Thyroid gland (tissue), 4 donors: Measurements from ENCODE around the gene SCCPDH.

Experiments
- CTCF ChIP-seq, 6 experiments: fragments of 200-600 bp in 3 of 6; fragments of 450-650 bp in 3 of 6; sonication (generic) in 3 of 6; IDR thresholded peaks; one replicate each; pipeline ENCODE4 v1.5.1; 2016 to 2019; ENCODE audit warnings: antibody characterized with exemption in 6 of 6, mild to moderate bottlenecking in 2 of 6, inconsistent platforms in 1 of 6, moderate library complexity in 1 of 6
- POLR2A ChIP-seq, 2 donors: fragments of 450-650 bp; IDR thresholded peaks; one replicate each; pipeline ENCODE4 v1.6.1; 2017; ENCODE audit warnings: antibody characterized with exemption in 2 of 2, mild to moderate bottlenecking in 2 of 2, moderate library complexity in 1 of 2

DNA sequence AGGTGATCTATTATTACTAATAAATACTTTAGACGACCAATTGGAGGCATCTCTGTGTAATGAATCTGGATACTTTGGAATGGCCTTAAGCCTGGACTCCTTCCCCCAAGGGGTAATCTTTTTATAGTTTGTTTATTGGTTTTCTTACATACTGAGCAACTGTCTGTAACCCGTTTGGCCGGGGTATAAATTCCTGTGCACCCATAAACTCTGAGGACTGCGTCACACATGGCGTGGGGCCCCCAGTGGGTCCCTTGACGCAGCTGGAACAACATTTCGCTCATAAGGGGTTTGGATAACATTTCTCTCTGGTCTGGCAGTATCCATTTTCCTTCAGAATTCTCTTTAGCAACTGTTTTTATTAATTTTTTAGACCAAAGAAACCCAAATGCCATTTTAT is 26.5 kb downstream of the SCCPDH start:
- TF ChIP-seq CTCF (IDR thresholded peaks at IDR 0.05) (no peak), POLR2A (IDR thresholded peaks at IDR 0.05) (no peak)
